Tibial artery (tissue), 4 donors: ENCODE results near the gene SPAST.
"Not testable (repeated sequence)": the region's sequence is repeated elsewhere in the genome, so short reads cannot be mapped to it uniquely, and the experiment has no call there.

Source experiments
- DNase-seq, 2 donors: peaks; one replicate each; pipeline ENCODE4 v3.0.0-alpha.2; 2019
- H3K27ac ChIP-seq, 2 donors: fragments of 200-600 bp; sonication (generic) in 1 of 2; 1 replicate in 1 of 2; 2 replicates in 1 of 2; pipeline ENCODE4 v1.5.1; 2018 to 2019; ENCODE audit warnings: mild to moderate bottlenecking in 1 of 2
- H3K27me3 ChIP-seq, 2 donors: fragments of 200-600 bp; sonication (generic) in 1 of 2; one replicate each; pipeline versions ENCODE4 v1.5.1 to v1.6.0; 2016 to 2019
- H3K36me3 ChIP-seq, 3 donors: fragments of 200-600 bp; sonication (generic) in 2 of 3; one replicate each; pipeline ENCODE4 v1.5.1; 2016 to 2019; ENCODE audit warnings: mild to moderate bottlenecking in 2 of 3
- H3K4me1 ChIP-seq, 4 donors: fragments of 200-600 bp; sonication (generic) in 2 of 4; 1 replicate in 3 of 4; 2 replicates in 1 of 4; pipeline ENCODE4 v1.5.1; 2016 to 2019
- H3K4me3 ChIP-seq, 2 donors: fragments of 200-600 bp; sonication (generic) in 1 of 2; 1 replicate in 1 of 2; 2 replicates in 1 of 2; pipeline ENCODE4 v1.5.1; 2018 to 2019; ENCODE audit warnings: mild to moderate bottlenecking in 2 of 2
- H3K9me3 ChIP-seq, 3 donors: fragments of 200-600 bp; sonication (generic) in 1 of 3; one replicate each; pipeline ENCODE4 v1.5.1; 2016 to 2019
- CTCF ChIP-seq, 2 experiments: fragments of 200-600 bp in 1 of 2; fragments of 450-650 bp in 1 of 2; IDR thresholded peaks; one replicate each; pipeline ENCODE4 v1.5.1; 2017 to 2019; ENCODE audit warnings: antibody characterized with exemption in 2 of 2, mild to moderate bottlenecking in 1 of 2, moderate library complexity in 1 of 2
- intact Hi-C: fragments of 100-400 bp; cut with DNase I; formaldehyde crosslinking; loops from one replicate; pipeline ENCODE4 v1.15.0; 2023; ENCODE audit warnings: low total_unique reads

SPAST gene

GRCh38 chr2:32063310-32064020, at the start of gene SPAST:
SPAST (plus strand) TSS chr2:32063556; CDS start chr2:32063832, 276 bp downstream.
- peak; percentile 97 to 99 for DNase-seq
- Histone ChIP-seq H3K4me3 (peak within 1 kb of the TSS; percentile 68 to 95), H3K4me1 (peaks cover 0 to 32% (median 10%) of the 10 kb centered on the region in 4 donors), H3K36me3 (no peaks in the 10 kb centered on the region), H3K27ac (peak within 1 kb of the TSS; percentile 90 to 92), H3K9me3 (no peaks in the 10 kb centered on the region), H3K27me3 (no peaks in the 10 kb centered on the region)
- peak; percentile 72 to 88 for TF ChIP-seq CTCF (IDR thresholded peaks at IDR 0.05)
- intact Hi-C loops: loop anchor here (5.0 kb wide), 1 partner anchor 51 kb away; the partner anchor contains the start of gene MEMO1

- H3K27ac ChIP-seq, H3K4me1 ChIP-seq, H3K9me3 ChIP-seq, intact Hi-C loops, H3K4me3 ChIP-seq, H3K27me3 ChIP-seq, DNase-seq: not testable (repeated sequence)
- H3K36me3 ChIP-seq: peaks cover 18 to 71% (median 49%) of the 10 kb centered on the region in 3 donors
Observed at GRCh38 chr2:32018789-32019482, 44.4 kb upstream of the SPAST start.

GRCh38 chr2:32034198-32034887, 29.0 kb upstream of the SPAST start:
- H3K9me3 ChIP-seq, H3K27me3 ChIP-seq, H3K4me3 ChIP-seq, DNase-seq, H3K27ac ChIP-seq: not testable (repeated sequence)
- H3K36me3 ChIP-seq: peaks cover 9 to 46% (median 16%) of the 10 kb centered on the region in 3 donors
- H3K4me1 ChIP-seq: peaks cover 0 to 19% (median 8%) of the 10 kb centered on the region in 4 donors
- intact Hi-C loops: loop anchor here (10.0 kb wide), 1 partner anchor 130 kb away; the partner anchor contains the start of gene SLC30A6

- intact Hi-C loops: loop anchor here (10.0 kb wide), 1 partner anchor 125 kb away; the partner anchor contains the start of gene SLC30A6
- Histone ChIP-seq H3K4me3 (peak within 1 kb of the TSS; percentile 92 to 94), H3K36me3 (peaks cover 0 to 22% (median 1%) of the 10 kb centered on the region in 3 donors), H3K27ac (peak within 1 kb of the TSS; percentile 84 to 89), H3K4me1 (peaks cover 0 to 15% (median 11%) of the 10 kb centered on the region in 4 donors), H3K27me3 (no peaks in the 10 kb centered on the region), H3K9me3 (no peaks in the 10 kb centered on the region)
- TF ChIP-seq CTCF (IDR thresholded peaks at IDR 0.05): no peak
- DNase-seq: peak; percentile 92 to 94
Observed at GRCh38 chr2:32039447-32040219, 23.7 kb upstream of the SPAST start, which contains the start of gene DPY30. DPY30 (minus strand) TSS chr2:32039805; CDS start chr2:32039456, 349 bp downstream.

GRCh38 chr2:32043561-32043960, 19.8 kb upstream of the SPAST start:
- no peak for DNase-seq
- peaks cover 0 to 10% (median 7%) of the 10 kb centered on the region in 4 donors for H3K4me1 ChIP-seq
- H3K9me3 ChIP-seq: no peaks in the 10 kb centered on the region
- H3K4me3 ChIP-seq: no peak overlapping the region
- no peak overlapping the region for H3K27ac ChIP-seq
- intact Hi-C loops: no loop called here
- no peaks in the 10 kb centered on the region for H3K27me3 ChIP-seq
- H3K36me3 ChIP-seq: no peaks in the 10 kb centered on the region
- no peak for TF ChIP-seq CTCF (IDR thresholded peaks at IDR 0.05)
